Epithelial cell of esophagus (primary cell): Measurements from ENCODE around the gene GLG1.
"Not testable (repeated sequence)": the region's sequence is repeated elsewhere in the genome, so short reads cannot be mapped to it uniquely, and the experiment has no call there.

Experiments used
- DNase-seq: peaks from one replicate; pipeline ENCODE4 v3.0.0; 2010; ENCODE audit warnings: low read depth
- H3K4me3 ChIP-seq: 2 replicates; pipeline ENCODE4 v1.5.1; 2011; ENCODE audit warnings: mild to moderate bottlenecking, low read length, control low read depth
- CTCF ChIP-seq: IDR thresholded peaks from 2 replicates; pipeline ENCODE4 v1.5.1; 2011; ENCODE audit warnings: low read depth, mild to moderate bottlenecking, low read length, control low read depth, inconsistent platforms; ENCODE audit not compliant: insufficient read depth; ENCODE audit errors: missing control alignments

The GLG1 gene

GRCh38 chr16:74450967-74451760, 155.8 kb downstream of the GLG1 start:
- H3K4me3 ChIP-seq, result no peak overlapping the region
- DNase-seq, result no peak
- TF ChIP-seq CTCF, result no peak

GRCh38 chr16:74450236-74450635, 156.7 kb downstream of the GLG1 start:
- TF ChIP-seq CTCF, result no peak
- no peak overlapping the region for H3K4me3 ChIP-seq
- no peak for DNase-seq

- peak; percentile 36 for TF ChIP-seq CTCF
- no peak overlapping the region for H3K4me3 ChIP-seq
- DNase-seq, result peak; percentile 90
Measured at GRCh38 chr16:74449470-74449869, 157.4 kb downstream of the GLG1 start.

- TF ChIP-seq CTCF, result no peak
- H3K4me3 ChIP-seq, result no peak overlapping the region
- peak; percentile 84 for DNase-seq
Measured at GRCh38 chr16:74448990-74449389, 157.9 kb downstream of the GLG1 start.

GRCh38 chr16:74447578-74447977, 159.3 kb downstream of the GLG1 start:
- DNase-seq, result no peak
- TF ChIP-seq CTCF, result no peak

GRCh38 chr16:74446866-74447265, 160.0 kb downstream of the GLG1 start:
- DNase-seq, result no peak
- no peak overlapping the region for H3K4me3 ChIP-seq
- no peak for TF ChIP-seq CTCF

More at GRCh38 chr16:74447578-74447977, 159.3 kb downstream of the GLG1 start:
- H3K4me3 ChIP-seq, result no peak overlapping the region

- not testable (repeated sequence) for H3K4me3 ChIP-seq
Measured at GRCh38 chr16:74443624-74444346, 163.1 kb downstream of the GLG1 start.

More at GRCh38 chr16:74443624-74444346, 163.1 kb downstream of the GLG1 start:
- DNase-seq, result not testable (repeated sequence)
